ENCODE data around the gene TFB2M.

DNA sequence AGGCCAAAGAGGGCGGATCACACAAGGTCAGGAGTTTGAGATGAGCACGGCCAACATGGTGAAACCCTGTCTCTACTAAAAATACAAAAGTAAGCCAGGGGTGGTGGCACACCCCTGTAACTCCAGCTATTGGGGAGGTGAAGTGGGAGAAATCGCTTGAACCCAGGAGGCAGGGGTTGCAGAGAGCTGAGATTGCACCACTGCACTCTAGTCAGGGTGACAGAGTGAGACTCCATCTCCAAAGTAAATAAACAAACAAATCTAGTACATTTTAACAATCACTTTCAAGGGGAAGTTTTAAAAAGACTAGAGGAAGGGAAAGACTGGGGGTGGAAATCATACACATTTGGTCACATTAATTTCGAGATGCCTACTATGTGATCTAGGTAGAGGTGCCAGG is 6.8 kb downstream of the TFB2M start:
- TF ChIP-seq KDM5B (CRISPR knock-in tag; IDR thresholded peaks at IDR 0.05; ENCODE audit: borderline replicate concordance) (no peak), NFE2 (CRISPR knock-in tag; IDR thresholded peaks at IDR 0.05) (no peak), ZNF766 (CRISPR knock-in tag; IDR thresholded peaks at IDR 0.05; ENCODE audit: borderline replicate concordance) (no peak), ELF1 (CRISPR knock-in tag; IDR thresholded peaks at IDR 0.05) (no peak), ZNF292 (CRISPR knock-in tag; IDR thresholded peaks at IDR 0.05; ENCODE audit: borderline replicate concordance, low read depth) (no peak), EHMT2 (IDR thresholded peaks at IDR 0.05; ENCODE audit: borderline replicate concordance, low read depth, low read length) (no peak), ZFX (CRISPR knock-in tag; IDR thresholded peaks at IDR 0.05; ENCODE audit: low read depth) (no peak), RXRB (CRISPR knock-in tag; IDR thresholded peaks at IDR 0.05; ENCODE audit: borderline replicate concordance) (no peak), CHCHD3 (CRISPR knock-in tag; IDR thresholded peaks at IDR 0.05) (no peak), ZNF274 (CRISPR knock-in tag; IDR thresholded peaks at IDR 0.05) (no peak)
- TF ChIP-seq, protein P1, sequence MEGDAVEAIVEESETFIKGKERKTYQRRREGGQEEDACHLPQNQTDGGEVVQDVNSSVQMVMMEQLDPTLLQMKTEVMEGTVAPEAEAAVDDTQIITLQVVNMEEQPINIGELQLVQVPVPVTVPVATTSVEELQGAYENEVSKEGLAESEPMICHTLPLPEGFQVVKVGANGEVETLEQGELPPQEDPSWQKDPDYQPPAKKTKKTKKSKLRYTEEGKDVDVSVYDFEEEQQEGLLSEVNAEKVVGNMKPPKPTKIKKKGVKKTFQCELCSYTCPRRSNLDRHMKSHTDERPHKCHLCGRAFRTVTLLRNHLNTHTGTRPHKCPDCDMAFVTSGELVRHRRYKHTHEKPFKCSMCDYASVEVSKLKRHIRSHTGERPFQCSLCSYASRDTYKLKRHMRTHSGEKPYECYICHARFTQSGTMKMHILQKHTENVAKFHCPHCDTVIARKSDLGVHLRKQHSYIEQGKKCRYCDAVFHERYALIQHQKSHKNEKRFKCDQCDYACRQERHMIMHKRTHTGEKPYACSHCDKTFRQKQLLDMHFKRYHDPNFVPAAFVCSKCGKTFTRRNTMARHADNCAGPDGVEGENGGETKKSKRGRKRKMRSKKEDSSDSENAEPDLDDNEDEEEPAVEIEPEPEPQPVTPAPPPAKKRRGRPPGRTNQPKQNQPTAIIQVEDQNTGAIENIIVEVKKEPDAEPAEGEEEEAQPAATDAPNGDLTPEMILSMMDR (CRISPR knock-in tag; IDR thresholded peaks at IDR 0.05) = no peak
- TF ChIP-seq, protein P2, sequence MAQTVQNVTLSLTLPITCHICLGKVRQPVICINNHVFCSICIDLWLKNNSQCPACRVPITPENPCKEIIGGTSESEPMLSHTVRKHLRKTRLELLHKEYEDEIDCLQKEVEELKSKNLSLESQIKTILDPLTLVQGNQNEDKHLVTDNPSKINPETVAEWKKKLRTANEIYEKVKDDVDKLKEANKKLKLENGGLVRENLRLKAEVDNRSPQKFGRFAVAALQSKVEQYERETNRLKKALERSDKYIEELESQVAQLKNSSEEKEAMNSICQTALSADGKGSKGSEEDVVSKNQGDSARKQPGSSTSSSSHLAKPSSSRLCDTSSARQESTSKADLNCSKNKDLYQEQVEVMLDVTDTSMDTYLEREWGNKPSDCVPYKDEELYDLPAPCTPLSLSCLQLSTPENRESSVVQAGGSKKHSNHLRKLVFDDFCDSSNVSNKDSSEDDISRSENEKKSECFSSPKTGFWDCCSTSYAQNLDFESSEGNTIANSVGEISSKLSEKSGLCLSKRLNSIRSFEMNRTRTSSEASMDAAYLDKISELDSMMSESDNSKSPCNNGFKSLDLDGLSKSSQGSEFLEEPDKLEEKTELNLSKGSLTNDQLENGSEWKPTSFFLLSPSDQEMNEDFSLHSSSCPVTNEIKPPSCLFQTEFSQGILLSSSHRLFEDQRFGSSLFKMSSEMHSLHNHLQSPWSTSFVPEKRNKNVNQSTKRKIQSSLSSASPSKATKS (CRISPR knock-in tag; IDR thresholded peaks at IDR 0.05) = no peak
- TF ChIP-seq, protein P3, sequence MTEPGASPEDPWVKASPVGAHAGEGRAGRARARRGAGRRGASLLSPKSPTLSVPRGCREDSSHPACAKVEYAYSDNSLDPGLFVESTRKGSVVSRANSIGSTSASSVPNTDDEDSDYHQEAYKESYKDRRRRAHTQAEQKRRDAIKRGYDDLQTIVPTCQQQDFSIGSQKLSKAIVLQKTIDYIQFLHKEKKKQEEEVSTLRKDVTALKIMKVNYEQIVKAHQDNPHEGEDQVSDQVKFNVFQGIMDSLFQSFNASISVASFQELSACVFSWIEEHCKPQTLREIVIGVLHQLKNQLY (CRISPR knock-in tag; IDR thresholded peaks at IDR 0.05) = no peak
